ENCODE data around the gene GRIK4. TPM values are rescaled to one million over a fixed set of nuclear protein-coding genes. Genes with fewer than 3 reads are reported as not detected.

Gene GRIK4
- total and polyA plus RNA-seq, 2 donors (not counting 1 experiment from before 2014, with no cell fraction given) = 0.12 to 0.27 TPM

DNA sequence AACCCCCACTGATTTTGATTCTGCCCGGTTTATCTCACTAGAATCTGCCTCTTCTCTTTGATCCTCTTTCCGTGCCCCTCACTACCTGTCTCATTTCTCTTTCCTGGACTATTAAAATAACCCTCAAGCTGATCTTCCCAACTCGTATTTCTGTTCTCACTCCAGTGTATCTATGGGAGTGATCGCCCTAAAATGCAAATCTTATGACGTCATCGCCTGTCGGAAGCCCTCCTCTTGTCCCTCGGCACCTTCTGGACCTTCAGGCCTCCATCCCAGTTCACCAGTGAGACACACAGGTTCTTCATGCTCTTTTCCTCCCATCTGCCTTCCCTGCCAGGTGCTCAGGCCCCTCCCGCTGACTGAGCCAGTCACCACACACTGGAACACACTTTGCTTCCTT is 277.8 kb downstream of the GRIK4 start:
- no peak overlapping the region for H3K27ac ChIP-seq (ENCODE audit: low read length in 2 of 2)
- Mint-ChIP-seq H3K27ac (no peak overlapping the region), H3K4me1 (no peaks in the 10 kb centered on the region), H3K9me3 (ENCODE audit: insufficient read depth) (no peaks in the 10 kb centered on the region), H3K4me3 (no peak overlapping the region), H3K27me3 (peaks cover 15% of the 10 kb centered on the region)
- no peak for ATAC-seq (ENCODE audit: low read depth)
- H3K4me2 ChIP-seq (replicated peaks; ENCODE audit: low read depth, low read length, poor library complexity, severe bottlenecking) = no peak overlapping the region
- H3K79me2 ChIP-seq (ENCODE audit: control insufficient read depth, insufficient read depth, low read length) = no peaks in the 10 kb centered on the region
- H3K36me3 ChIP-seq (replicated peaks in 1 of 2; ENCODE audit: control extremely low read depth in 1 of 2, control insufficient read depth in 1 of 2, extremely low read depth in 1 of 2, insufficient read depth in 2 of 2, low read length in 1 of 2) = no peaks in the 10 kb centered on the region
- H3K27me3 ChIP-seq (replicated peaks in 1 of 4; ENCODE audit: control extremely low read depth in 1 of 4, control insufficient read depth in 3 of 4, insufficient read depth in 4 of 4, low read length in 3 of 4) = peaks cover 0 to 5% (median 0%) of the 10 kb centered on the region in 4 experiments
- TF ChIP-seq EZH2 (IDR thresholded peaks at IDR 0.05; ENCODE audit: borderline replicate concordance, insufficient read depth, low read depth, low read length, poor library complexity, severe bottlenecking) = no peak
- TF ChIP-seq, protein P1, sequence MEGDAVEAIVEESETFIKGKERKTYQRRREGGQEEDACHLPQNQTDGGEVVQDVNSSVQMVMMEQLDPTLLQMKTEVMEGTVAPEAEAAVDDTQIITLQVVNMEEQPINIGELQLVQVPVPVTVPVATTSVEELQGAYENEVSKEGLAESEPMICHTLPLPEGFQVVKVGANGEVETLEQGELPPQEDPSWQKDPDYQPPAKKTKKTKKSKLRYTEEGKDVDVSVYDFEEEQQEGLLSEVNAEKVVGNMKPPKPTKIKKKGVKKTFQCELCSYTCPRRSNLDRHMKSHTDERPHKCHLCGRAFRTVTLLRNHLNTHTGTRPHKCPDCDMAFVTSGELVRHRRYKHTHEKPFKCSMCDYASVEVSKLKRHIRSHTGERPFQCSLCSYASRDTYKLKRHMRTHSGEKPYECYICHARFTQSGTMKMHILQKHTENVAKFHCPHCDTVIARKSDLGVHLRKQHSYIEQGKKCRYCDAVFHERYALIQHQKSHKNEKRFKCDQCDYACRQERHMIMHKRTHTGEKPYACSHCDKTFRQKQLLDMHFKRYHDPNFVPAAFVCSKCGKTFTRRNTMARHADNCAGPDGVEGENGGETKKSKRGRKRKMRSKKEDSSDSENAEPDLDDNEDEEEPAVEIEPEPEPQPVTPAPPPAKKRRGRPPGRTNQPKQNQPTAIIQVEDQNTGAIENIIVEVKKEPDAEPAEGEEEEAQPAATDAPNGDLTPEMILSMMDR (IDR thresholded peaks at IDR 0.05) = no peak
- no peaks in the 10 kb centered on the region for H3K4me1 ChIP-seq (ENCODE audit: control insufficient read depth in 2 of 2, insufficient read depth in 2 of 2, low read length in 2 of 2)
- DNase-seq = no peak
- CTCF ChIA-PET = no interaction called here
- peaks cover 0 to 3% (median 0%) of the 10 kb centered on the region in 3 donors for H3K9me3 ChIP-seq (ENCODE audit: control extremely low read depth in 1 of 3, control insufficient read depth in 2 of 3, insufficient read depth in 1 of 3, low read length in 2 of 3)
- H2AFZ ChIP-seq (ENCODE audit: insufficient read depth, low read depth, low read length, poor library complexity, severe bottlenecking) = no peak overlapping the region
- no peak overlapping the region for H3K4me3 ChIP-seq (ENCODE audit: control extremely low read depth in 1 of 5, extremely low read depth in 1 of 5, insufficient read depth in 1 of 5, low read depth in 2 of 5, low read length in 4 of 5)
- 89% methylated on average over 6 of the region's 9 CpGs for WGBS (ENCODE audit: insufficient coverage)
- intact Hi-C loops (cut with micrococcal nuclease) = no loop called here
- POLR2A ChIA-PET = no interaction called here
- H3K9ac ChIP-seq (ENCODE audit: low read length) = no peak overlapping the region
- no peaks in the 10 kb centered on the region for H4K20me1 ChIP-seq (ENCODE audit: control insufficient read depth, insufficient read depth, low read length, poor library complexity, severe bottlenecking)

DNA sequence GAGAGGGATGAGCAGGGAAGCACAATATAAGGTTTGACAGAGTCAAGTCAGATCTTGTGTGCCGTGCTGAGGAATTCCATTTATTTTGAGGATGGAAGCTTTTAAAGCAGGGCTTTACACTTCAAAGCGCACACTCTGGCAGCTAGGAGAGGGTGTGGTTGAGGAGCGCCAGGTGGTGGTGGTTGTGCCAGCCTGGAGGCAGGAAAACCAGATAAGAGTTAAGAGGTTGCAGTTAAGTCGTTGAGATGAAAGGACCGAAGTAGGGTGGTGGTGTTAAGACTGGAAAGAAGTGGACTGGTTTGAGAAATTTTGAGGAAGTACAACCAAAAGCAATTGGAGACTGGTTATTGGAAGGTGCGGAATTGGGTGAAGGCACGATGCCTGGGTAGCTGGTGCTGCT is 280.8 kb downstream of the GRIK4 start:
- 83% methylated on average over 7 of the region's 7 CpGs for WGBS (ENCODE audit: insufficient coverage)
- Histone ChIP-seq H3K4me2 (replicated peaks; ENCODE audit: low read depth, low read length, poor library complexity, severe bottlenecking) (no peak overlapping the region), H3K9ac (ENCODE audit: low read length) (no peak overlapping the region), H3K27ac (ENCODE audit: low read length in 2 of 2) (no peak overlapping the region), H4K20me1 (ENCODE audit: control insufficient read depth, insufficient read depth, low read length, poor library complexity, severe bottlenecking) (no peaks in the 10 kb centered on the region), H3K27me3 (replicated peaks in 1 of 4; ENCODE audit: control extremely low read depth in 1 of 4, control insufficient read depth in 3 of 4, insufficient read depth in 4 of 4, low read length in 3 of 4) (peaks cover 0 to 5% (median 0%) of the 10 kb centered on the region in 4 experiments), H3K79me2 (ENCODE audit: control insufficient read depth, insufficient read depth, low read length) (no peaks in the 10 kb centered on the region), H3K9me3 (ENCODE audit: control extremely low read depth in 1 of 3, control insufficient read depth in 2 of 3, insufficient read depth in 1 of 3, low read length in 2 of 3) (peaks cover 0 to 3% (median 0%) of the 10 kb centered on the region in 3 donors), H3K4me3 (ENCODE audit: control extremely low read depth in 1 of 5, extremely low read depth in 1 of 5, insufficient read depth in 1 of 5, low read depth in 2 of 5, low read length in 4 of 5) (no peak overlapping the region), H3K36me3 (replicated peaks in 1 of 2; ENCODE audit: control extremely low read depth in 1 of 2, control insufficient read depth in 1 of 2, extremely low read depth in 1 of 2, insufficient read depth in 2 of 2, low read length in 1 of 2) (no peaks in the 10 kb centered on the region), H3K4me1 (ENCODE audit: control insufficient read depth in 2 of 2, insufficient read depth in 2 of 2, low read length in 2 of 2) (no peaks in the 10 kb centered on the region), H2AFZ (ENCODE audit: insufficient read depth, low read depth, low read length, poor library complexity, severe bottlenecking) (no peak overlapping the region)
- Mint-ChIP-seq H3K4me3 (no peak overlapping the region), H3K9me3 (ENCODE audit: insufficient read depth) (no peaks in the 10 kb centered on the region), H3K4me1 (no peaks in the 10 kb centered on the region), H3K27ac (no peak overlapping the region), H3K27me3 (no peaks in the 10 kb centered on the region)
- ChIA-PET POLR2A (interaction anchor here (0.7 kb wide), 1 partner anchor 232 kb away, joined by 3 read pairs; no protein-coding TSS in a partner anchor), CTCF (no interaction called here)
- ATAC-seq (ENCODE audit: low read depth) = no peak
- no peak for DNase-seq
- TF ChIP-seq, protein P1 (IDR thresholded peaks at IDR 0.05) = no peak
- TF ChIP-seq EZH2 (IDR thresholded peaks at IDR 0.05; ENCODE audit: borderline replicate concordance, insufficient read depth, low read depth, low read length, poor library complexity, severe bottlenecking) = no peak
- intact Hi-C loops (cut with micrococcal nuclease) = no loop called here
